ENCODE measurements around the gene SDR42E2.

Gene SDR42E2

DNA sequence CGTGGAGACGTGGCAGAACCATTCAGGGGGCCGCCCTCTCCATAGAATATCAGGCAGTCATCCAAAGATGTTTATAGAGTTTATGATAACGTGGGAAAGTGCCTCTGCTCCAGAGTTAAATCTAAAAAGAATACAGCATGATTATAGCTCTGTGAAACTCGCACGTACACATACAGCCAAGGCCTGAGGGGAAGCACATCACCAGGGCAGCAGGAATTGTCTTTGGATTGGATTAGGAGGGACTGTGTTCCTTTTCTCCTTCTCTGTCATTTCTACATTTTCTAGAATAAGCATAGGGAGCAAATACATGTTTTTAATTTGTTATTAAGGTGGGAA lies 70.7 kb downstream of the SDR42E2 start:
- H3K4me3 ChIP-seq (ENCODE audit: low read depth, low read length), result no peak overlapping the region
- TF ChIP-seq, protein P1, sequence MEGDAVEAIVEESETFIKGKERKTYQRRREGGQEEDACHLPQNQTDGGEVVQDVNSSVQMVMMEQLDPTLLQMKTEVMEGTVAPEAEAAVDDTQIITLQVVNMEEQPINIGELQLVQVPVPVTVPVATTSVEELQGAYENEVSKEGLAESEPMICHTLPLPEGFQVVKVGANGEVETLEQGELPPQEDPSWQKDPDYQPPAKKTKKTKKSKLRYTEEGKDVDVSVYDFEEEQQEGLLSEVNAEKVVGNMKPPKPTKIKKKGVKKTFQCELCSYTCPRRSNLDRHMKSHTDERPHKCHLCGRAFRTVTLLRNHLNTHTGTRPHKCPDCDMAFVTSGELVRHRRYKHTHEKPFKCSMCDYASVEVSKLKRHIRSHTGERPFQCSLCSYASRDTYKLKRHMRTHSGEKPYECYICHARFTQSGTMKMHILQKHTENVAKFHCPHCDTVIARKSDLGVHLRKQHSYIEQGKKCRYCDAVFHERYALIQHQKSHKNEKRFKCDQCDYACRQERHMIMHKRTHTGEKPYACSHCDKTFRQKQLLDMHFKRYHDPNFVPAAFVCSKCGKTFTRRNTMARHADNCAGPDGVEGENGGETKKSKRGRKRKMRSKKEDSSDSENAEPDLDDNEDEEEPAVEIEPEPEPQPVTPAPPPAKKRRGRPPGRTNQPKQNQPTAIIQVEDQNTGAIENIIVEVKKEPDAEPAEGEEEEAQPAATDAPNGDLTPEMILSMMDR (IDR thresholded peaks at IDR 0.05; ENCODE audit: insufficient read depth, low read depth, low read length, missing control alignments), result no peak
- no peak for DNase-seq (ENCODE audit: low read depth)

DNA sequence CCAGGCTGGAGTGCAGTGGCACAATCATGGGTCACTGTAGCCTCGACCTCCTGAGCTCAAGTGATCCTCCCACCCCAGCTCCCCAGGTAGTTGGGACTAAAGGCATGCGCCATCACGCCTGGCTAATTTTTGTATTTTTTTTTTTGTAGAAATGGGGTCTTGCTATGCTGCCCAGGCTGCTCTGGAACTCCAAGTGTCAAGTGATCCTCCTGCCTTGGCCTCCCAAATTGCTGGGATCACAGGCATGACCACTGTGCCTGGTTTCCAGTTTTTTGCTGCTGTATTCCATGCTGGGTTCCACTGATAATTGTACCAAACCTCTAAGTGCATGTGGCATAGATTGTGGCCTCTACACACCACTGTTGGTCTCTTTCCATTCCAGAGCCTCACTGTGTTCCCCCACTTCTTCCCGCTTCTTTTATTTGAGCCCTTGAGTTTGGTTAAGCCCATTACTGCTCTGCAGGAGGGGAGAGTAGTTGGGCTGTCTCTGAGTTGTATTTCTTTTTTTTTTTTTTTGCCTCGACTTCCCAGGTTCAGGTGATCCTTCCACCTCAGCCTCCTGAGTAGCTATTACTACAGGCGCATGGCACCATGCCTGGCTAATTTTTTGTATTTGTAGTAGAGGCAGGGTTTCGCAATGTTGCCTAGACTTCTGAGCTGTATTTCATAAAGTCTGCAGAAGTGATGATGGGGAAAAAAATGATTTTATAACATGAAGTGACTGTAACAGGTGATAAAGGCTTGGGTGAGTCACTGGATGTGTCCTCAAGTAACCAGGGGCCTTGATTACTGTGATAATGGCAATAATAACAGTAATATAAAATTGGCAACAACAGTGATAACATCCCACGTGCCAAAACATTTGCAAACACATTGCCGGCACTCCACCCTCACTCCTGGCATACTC lies 73.8 kb downstream of the SDR42E2 start:
- no peak for DNase-seq (ENCODE audit: low read depth)
- H3K4me3 ChIP-seq (ENCODE audit: low read depth, low read length), result no peak overlapping the region
- TF ChIP-seq, protein P1 (IDR thresholded peaks at IDR 0.05; ENCODE audit: insufficient read depth, low read depth, low read length, missing control alignments), result no peak

- TF ChIP-seq, protein P1 (IDR thresholded peaks at IDR 0.05; ENCODE audit: insufficient read depth, low read depth, low read length, missing control alignments), result no peak
- no peak overlapping the region for H3K4me3 ChIP-seq (ENCODE audit: low read depth, low read length)
- DNase-seq (ENCODE audit: low read depth), result no peak
These were observed 77.0 kb downstream of the SDR42E2 start for GRCh38 chr16:22239131-22239805.

DNA sequence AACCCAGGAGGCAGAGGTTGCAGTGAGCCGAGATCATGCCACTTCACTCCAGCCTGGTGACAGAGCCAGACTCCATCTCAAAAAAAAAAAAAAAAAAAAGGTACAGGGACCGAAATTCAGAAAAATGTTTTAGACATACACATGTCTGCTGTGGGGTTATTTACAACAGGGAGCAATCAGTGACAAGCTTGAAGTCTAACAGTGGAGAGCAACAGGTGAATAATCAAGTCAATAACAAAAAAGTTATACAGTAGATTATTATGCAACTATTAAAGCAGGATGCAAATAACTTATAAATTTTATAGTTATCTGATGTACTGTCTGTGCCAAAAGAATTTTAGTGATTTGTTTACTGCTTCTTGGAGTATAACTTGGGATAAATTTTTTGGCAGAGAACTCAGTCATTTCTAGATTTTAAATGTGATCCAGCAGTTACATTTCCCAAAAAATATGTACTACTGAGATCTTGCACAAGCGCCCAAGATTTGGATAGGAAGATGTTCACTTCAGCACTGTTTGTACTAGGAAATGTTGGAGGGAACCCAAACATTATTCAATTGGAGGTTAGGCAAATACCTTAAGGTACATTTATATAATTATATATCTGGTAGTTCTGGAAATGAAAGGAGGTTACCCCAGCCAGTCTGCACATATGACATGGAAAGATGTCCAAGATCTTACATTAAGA lies 77.9 kb downstream of the SDR42E2 start:
- H3K4me3 ChIP-seq (ENCODE audit: low read depth, low read length), result no peak overlapping the region
- DNase-seq (ENCODE audit: low read depth), result no peak
- TF ChIP-seq, protein P1 (IDR thresholded peaks at IDR 0.05; ENCODE audit: insufficient read depth, low read depth, low read length, missing control alignments), result no peak

Measured in GM12865 (cell line).